Heart left ventricle (tissue), 16 donors: Measurements from ENCODE around the gene ZNF423. TPM values are rescaled to one million over a fixed set of nuclear protein-coding genes. Genes with fewer than 3 reads are reported as not detected.

Source experiments
- ATAC-seq, 4 donors: fragments of 200-7000 bp; cut with Tn5 transposase; one replicate each; pipeline ENCODE4 v1.9.1; 2020 to 2022; ENCODE audit warnings: moderate library complexity in 4 of 4, mild to moderate bottlenecking in 3 of 4, moderate number of reproducible peaks in 1 of 4
- DNase-seq, 5 donors: peaks; one replicate each; pipeline ENCODE4 v3.0.0-alpha.2; 2020
- H3K27ac ChIP-seq, 12 donors: fragments of 200-600 bp; sonication (generic) in 4 of 12; one replicate each; pipeline versions ENCODE4 v1.5.0 to v1.8.0; 2016 to 2022; ENCODE audit warnings: mild to moderate bottlenecking in 2 of 12
- H3K27me3 ChIP-seq, 9 donors: fragments of 200-600 bp; sonication (generic) in 2 of 9; one replicate each; pipeline versions ENCODE4 v1.5.1 to v1.8.0; 2016 to 2022; ENCODE audit warnings: mild to moderate bottlenecking in 3 of 9
- H3K36me3 ChIP-seq, 9 donors: fragments of 200-600 bp; sonication (generic) in 2 of 9; one replicate each; pipeline versions ENCODE4 v1.5.0 to v1.8.0; 2018 to 2022; ENCODE audit warnings: mild to moderate bottlenecking in 2 of 9
- H3K4me1 ChIP-seq, 12 donors: fragments of 200-600 bp; sonication (generic) in 4 of 12; one replicate each; pipeline versions ENCODE4 v1.5.0 to v1.8.0; 2016 to 2022; ENCODE audit warnings: mild to moderate bottlenecking in 3 of 12
- H3K4me3 ChIP-seq, 12 donors: fragments of 200-600 bp; sonication (generic) in 4 of 12; one replicate each; pipeline versions ENCODE4 v1.5.0 to v1.8.0; 2017 to 2022; ENCODE audit warnings: mild to moderate bottlenecking in 9 of 12, moderate library complexity in 4 of 12
- H3K9me3 ChIP-seq, 12 donors: fragments of 200-600 bp; sonication (generic) in 4 of 12; one replicate each; pipeline versions ENCODE4 v1.5.0 to v1.8.0; 2016 to 2022; ENCODE audit warnings: mild to moderate bottlenecking in 1 of 12
- POLR2A ChIP-seq, 2 donors: fragments of 450-650 bp; IDR thresholded peaks; one replicate each; pipeline ENCODE4 v1.6.1; 2017; ENCODE audit warnings: antibody characterized with exemption in 2 of 2, mild to moderate bottlenecking in 2 of 2, moderate library complexity in 2 of 2
- WGBS, 4 donors: extraction: QIAGEN DNeasy Blood & Tissue Kit in 2 of 4; methylation state at CpG; one replicate each; pipeline versions ENCODE4 v1.1.5 to v1.1.7; 2013 to 2018; 5-methylcytosine and 5-hydroxymethylcytosine counted together
- intact Hi-C, 10 donors: fragments of 100-400 bp; cut with DNase I; formaldehyde crosslinking; loops; one replicate each; pipeline versions ENCODE4 v1.11.1 to v1.14.2; 2022
- polyA plus RNA-seq, 2 donors: library from polyadenylated mRNA; stranded (reverse); fragments of 200-250 nt; gene quantifications; one replicate each; pipeline ENCODE4 v1.2.3, GENCODE V29; 2013
- total RNA-seq, 9 donors: library from RNA; depleted of rRNA in 2 of 9; stranded (reverse); fragments of >200 nt in 2 of 9; fragmentation: NEBNext Ultra II Directional in 3 of 9; extraction: Animal tissue kit (Norgen Biotek cat#: 25700) in 3 of 9; gene quantifications; one replicate each; pipeline versions ENCODE4 v1.1.0 to v1.2.4, GENCODE V29; 2016 to 2023
- TF ChIP-seq, protein P1 (sequence below), 12 donors: fragments of 200-600 bp; sonication (generic) in 4 of 12; IDR thresholded peaks; one replicate each; pipeline versions ENCODE4 v1.5.0 to v1.8.0; 2018 to 2022; ENCODE audit warnings: antibody characterized with exemption in 12 of 12, mild to moderate bottlenecking in 5 of 12
- donor health status: ischemic (EF 13 %, LVEDD 7.1; RV severe dilation, severe dysfunction).
- donor health status: healthy with polysubstance abuse.
- donor health status: DM: no; HTN: yes; CAD: no.
- donor health status: DM: no; HTN: no; CAD: no.
- donor health status: ischemic (EF 25% LVEDD 6.9; RV normal size, moderate dysfunction).
- donor health status: ischemic (EF 25% LVEDD 5.7; RV mildly dilated, moderate dysfunction).
- donor health status: healthy.
- donor health status: DM: yes; HTN: yes; CAD: no.
- donor health status: ischemic (EF 35%, LVEDD 5.7; RV mildly dilated, moderate dysfunction).
- donor health status: nonischemic (EF 11% LVEDD 7.7; RV severe dilation, severe dysfunction).
- donor health status: DM: yes; HTN: yes; CAD: no.
- donor health status: PGD.
- donor health status: ischemic (EF 29% LVEDD 5.4; RV normal size, mild dysfunction).
- donor health status: nonischemic (EF 23%, LVEDD 6.1; RV moderate dilation, normal function).

ZNF423 gene
- total and polyA plus RNA-seq, 11 donors, result 1.8 to 10.4 (median 5.7) TPM

DNA sequence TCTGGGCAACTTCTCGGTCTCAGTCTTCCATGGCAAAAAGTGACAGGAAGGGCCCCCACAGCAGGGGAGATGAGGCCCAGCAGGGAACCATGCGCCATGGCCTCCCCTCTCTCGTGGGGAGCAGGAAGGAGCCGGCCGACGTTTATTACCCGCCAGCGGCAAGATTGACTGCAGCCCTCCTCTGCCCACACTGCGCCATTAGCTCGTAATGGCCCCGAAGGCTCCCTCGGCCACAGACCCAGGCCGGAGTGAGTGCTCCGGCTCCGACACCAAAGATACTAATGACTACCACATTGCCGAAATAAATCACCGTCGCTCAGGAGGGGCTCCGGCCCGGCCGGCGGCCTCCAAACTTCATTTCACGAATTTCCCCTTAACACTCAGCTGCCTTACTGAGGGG is 255.4 kb downstream of the ZNF423 start:
- ATAC-seq, result no peak
- H3K9me3 ChIP-seq, result no peaks in the 10 kb centered on the region
- no peak overlapping the region for H3K4me3 ChIP-seq
- H3K27ac ChIP-seq, result no peak overlapping the region
- H3K36me3 ChIP-seq, result no peaks in the 10 kb centered on the region
- TF ChIP-seq POLR2A (IDR thresholded peaks at IDR 0.05), result no peak
- TF ChIP-seq, protein P1, sequence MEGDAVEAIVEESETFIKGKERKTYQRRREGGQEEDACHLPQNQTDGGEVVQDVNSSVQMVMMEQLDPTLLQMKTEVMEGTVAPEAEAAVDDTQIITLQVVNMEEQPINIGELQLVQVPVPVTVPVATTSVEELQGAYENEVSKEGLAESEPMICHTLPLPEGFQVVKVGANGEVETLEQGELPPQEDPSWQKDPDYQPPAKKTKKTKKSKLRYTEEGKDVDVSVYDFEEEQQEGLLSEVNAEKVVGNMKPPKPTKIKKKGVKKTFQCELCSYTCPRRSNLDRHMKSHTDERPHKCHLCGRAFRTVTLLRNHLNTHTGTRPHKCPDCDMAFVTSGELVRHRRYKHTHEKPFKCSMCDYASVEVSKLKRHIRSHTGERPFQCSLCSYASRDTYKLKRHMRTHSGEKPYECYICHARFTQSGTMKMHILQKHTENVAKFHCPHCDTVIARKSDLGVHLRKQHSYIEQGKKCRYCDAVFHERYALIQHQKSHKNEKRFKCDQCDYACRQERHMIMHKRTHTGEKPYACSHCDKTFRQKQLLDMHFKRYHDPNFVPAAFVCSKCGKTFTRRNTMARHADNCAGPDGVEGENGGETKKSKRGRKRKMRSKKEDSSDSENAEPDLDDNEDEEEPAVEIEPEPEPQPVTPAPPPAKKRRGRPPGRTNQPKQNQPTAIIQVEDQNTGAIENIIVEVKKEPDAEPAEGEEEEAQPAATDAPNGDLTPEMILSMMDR (IDR thresholded peaks at IDR 0.05), result no peak
- intact Hi-C loops, result loop anchor here in 3 of 10 donors (10.0 kb wide), 2 partner anchors 154 to 254 kb away; partner anchors contain the start of gene ZNF423 (in 1 of the 3)
- no peaks in the 10 kb centered on the region for H3K27me3 ChIP-seq
- WGBS, 4 donors, result 90 to 93% (median 91%) methylated on average over 23 of the region's 23 CpGs
- DNase-seq, result no peak
- H3K4me1 ChIP-seq, result peaks cover 0 to 20% (median 11%) of the 10 kb centered on the region in 12 donors

DNA sequence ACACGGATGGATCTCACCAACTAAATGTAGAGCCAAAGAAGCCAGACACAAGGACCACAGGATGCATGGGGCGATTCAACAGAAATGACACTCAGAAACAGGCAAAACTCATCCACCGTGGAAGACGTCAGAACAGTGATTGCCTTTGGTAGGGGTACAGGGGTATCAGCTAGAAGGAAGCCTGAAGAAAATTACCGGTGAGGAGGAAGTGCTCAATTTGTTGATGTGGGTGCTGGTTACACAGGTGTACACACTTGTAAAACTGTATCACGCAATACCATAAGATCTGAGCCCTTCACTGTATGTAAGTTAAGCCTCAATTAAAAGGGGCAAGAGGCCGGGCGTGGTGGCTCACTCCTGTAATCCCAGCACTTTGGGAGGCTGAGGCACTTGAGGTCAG is 256.2 kb downstream of the ZNF423 start:
- Histone ChIP-seq H3K27me3 (no peaks in the 10 kb centered on the region), H3K36me3 (no peaks in the 10 kb centered on the region), H3K27ac (no peak overlapping the region), H3K9me3 (no peaks in the 10 kb centered on the region), H3K4me3 (no peak overlapping the region), H3K4me1 (peaks cover 0 to 28% (median 11%) of the 10 kb centered on the region in 12 donors)
- DNase-seq (no peak), ATAC-seq (no peak)
- TF ChIP-seq, protein P1 (IDR thresholded peaks at IDR 0.05), result no peak
- TF ChIP-seq POLR2A (IDR thresholded peaks at IDR 0.05), result no peak
- intact Hi-C loops, result loop anchor here in 7 of 10 donors (5.0 to 10.0 kb wide), 6 partner anchors 98 to 258 kb away; partner anchors contain the start of gene ZNF423 (in 3 of the 7)
- 84 to 97% (median 93%) methylated on average over 8 of the region's 8 CpGs for WGBS, 4 donors

DNA sequence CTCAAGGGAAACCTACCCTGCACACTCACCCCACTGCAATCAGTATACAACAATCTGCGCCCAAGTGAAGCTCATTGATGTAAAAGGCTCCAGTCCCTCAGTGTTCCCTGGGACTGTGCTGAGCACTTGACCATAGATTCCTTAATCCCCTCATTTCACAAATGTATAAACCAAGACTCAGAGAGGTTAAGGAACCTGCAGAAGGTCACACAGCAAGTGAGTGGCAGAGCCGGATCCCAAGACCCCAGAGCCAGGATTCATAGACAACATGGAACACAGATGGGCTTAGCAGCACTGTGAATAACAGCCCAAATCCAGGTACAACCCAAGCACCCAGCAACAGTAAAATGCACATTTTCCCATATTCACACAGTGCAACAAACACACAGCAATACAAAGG is 256.6 kb downstream of the ZNF423 start:
- no peak for DNase-seq
- ATAC-seq, result no peak
- H3K36me3 ChIP-seq, result no peaks in the 10 kb centered on the region
- no peaks in the 10 kb centered on the region for H3K27me3 ChIP-seq
- peaks cover 0 to 28% (median 11%) of the 10 kb centered on the region in 12 donors for H3K4me1 ChIP-seq
- TF ChIP-seq, protein P1 (IDR thresholded peaks at IDR 0.05), result no peak
- no peak for TF ChIP-seq POLR2A (IDR thresholded peaks at IDR 0.05)
- intact Hi-C loops, result loop anchor here in 5 of 10 donors (5.0 to 10.0 kb wide), 6 partner anchors 98 to 258 kb away; partner anchors contain the start of gene ZNF423 (in 2 of the 5)
- no peak overlapping the region for H3K27ac ChIP-seq
- 95 to 100% (median 98%) methylated on average over 2 of the region's 2 CpGs for WGBS, 4 donors
- H3K4me3 ChIP-seq, result no peak overlapping the region
- no peaks in the 10 kb centered on the region for H3K9me3 ChIP-seq

DNA sequence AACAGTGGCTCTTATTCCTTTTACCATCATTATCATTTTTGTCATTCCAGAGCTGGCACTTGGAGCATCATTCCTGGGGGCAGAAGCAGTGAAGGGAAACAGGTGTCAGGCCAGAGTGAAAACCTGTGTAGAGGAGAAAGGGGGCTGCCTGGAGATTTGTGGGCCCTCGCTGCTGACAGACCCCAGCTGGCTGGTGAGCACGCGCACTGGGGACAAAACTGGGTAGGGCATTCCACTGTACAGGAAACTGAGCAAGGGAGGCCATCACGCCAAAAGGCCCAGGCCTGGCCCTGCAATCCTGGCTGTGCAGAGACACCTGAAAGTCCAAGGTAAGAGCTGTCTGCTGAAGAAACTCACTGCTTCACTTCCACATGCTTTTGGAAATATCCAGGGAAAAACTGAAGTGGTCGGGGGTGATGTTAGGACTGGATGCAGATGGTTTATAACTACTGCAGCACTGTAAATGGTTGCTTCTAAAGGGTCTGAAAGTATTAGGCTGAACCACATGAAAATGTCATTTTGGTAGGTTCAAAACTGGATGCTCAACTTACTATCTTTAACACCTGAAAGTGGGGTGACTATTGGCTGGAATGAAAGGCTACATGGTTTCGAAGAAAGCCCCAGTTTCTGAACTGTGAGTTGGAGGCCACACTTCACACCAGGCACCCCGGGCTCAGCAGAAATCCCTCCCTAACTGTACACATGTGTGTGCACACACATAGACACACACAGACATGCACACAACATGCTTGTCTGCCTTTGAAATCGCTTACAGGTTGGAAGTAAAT is 257.3 kb downstream of the ZNF423 start:
- intact Hi-C loops, result loop anchor here in 5 of 10 donors (5.0 to 10.0 kb wide), 6 partner anchors 99 to 259 kb away; partner anchors contain the start of gene ZNF423 (in 2 of the 5)
- Histone ChIP-seq H3K27me3 (no peaks in the 10 kb centered on the region), H3K4me3 (no peak overlapping the region), H3K4me1 (peaks cover 0 to 28% (median 11%) of the 10 kb centered on the region in 12 donors), H3K9me3 (no peaks in the 10 kb centered on the region), H3K27ac (no peak overlapping the region), H3K36me3 (no peaks in the 10 kb centered on the region)
- 92 to 94% (median 93%) methylated on average over 8 of the region's 8 CpGs for WGBS, 4 donors
- no peak for TF ChIP-seq POLR2A (IDR thresholded peaks at IDR 0.05)
- TF ChIP-seq, protein P1 (IDR thresholded peaks at IDR 0.05), result no peak
- ATAC-seq (no peak), DNase-seq (no peak)
